Prostate gland (tissue), 2 donors: Measurements from ENCODE around the gene PLA2R1.

Source experiments
- POLR2A ChIP-seq: fragments of 450-650 bp; IDR thresholded peaks from one replicate; pipeline ENCODE4 v1.6.1; 2016; ENCODE audit warnings: antibody characterized with exemption, mild to moderate bottlenecking
- POLR2AphosphoS5 ChIP-seq: sonication (generic); formaldehyde crosslinking; IDR thresholded peaks from one replicate; pipeline ENCODE4 v1.6.1; 2017; ENCODE audit warnings: antibody characterized with exemption
- TF ChIP-seq, protein P1 (sequence below), 4 experiments: fragments of 200-600 bp in 2 of 4; fragments of 450-650 bp in 2 of 4; sonication (generic) in 2 of 4; IDR thresholded peaks; 1 replicate in 3 of 4; 2 replicates in 1 of 4; pipeline ENCODE4 v1.5.1; 2016 to 2019; ENCODE audit warnings: antibody characterized with exemption in 4 of 4, mild to moderate bottlenecking in 2 of 4, moderate library complexity in 2 of 4

DNA sequence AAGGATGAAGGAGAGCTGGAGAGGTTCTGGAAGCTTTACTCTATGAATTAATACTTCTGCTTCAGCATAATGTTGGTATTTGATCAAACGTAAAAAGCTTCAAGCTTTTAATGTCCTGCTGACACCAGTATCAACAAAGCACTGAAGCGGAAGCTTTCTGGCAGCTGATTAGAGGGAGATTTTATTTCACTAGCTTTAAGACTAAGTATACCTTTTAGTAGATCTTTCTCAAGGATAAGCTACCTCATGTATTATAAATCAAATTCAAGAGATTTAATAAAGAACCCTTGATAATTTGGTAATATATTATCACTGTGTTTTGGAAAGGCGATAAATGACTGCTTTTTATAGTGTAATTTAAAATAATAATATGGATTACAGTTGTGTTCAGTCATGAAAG is 136.4 kb downstream of the PLA2R1 start:
- TF ChIP-seq, protein P1, sequence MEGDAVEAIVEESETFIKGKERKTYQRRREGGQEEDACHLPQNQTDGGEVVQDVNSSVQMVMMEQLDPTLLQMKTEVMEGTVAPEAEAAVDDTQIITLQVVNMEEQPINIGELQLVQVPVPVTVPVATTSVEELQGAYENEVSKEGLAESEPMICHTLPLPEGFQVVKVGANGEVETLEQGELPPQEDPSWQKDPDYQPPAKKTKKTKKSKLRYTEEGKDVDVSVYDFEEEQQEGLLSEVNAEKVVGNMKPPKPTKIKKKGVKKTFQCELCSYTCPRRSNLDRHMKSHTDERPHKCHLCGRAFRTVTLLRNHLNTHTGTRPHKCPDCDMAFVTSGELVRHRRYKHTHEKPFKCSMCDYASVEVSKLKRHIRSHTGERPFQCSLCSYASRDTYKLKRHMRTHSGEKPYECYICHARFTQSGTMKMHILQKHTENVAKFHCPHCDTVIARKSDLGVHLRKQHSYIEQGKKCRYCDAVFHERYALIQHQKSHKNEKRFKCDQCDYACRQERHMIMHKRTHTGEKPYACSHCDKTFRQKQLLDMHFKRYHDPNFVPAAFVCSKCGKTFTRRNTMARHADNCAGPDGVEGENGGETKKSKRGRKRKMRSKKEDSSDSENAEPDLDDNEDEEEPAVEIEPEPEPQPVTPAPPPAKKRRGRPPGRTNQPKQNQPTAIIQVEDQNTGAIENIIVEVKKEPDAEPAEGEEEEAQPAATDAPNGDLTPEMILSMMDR (IDR thresholded peaks at IDR 0.05), result no peak
- TF ChIP-seq POLR2AphosphoS5 (no peak), POLR2A (no peak)
